Measurements from ENCODE around the gene PHACTR3. TPM values are rescaled to one million over a fixed set of nuclear protein-coding genes. Genes with fewer than 3 reads are reported as not detected.

Gene PHACTR3
- total RNA-seq, 2 experiments from 2014 or later: not detected

DNA sequence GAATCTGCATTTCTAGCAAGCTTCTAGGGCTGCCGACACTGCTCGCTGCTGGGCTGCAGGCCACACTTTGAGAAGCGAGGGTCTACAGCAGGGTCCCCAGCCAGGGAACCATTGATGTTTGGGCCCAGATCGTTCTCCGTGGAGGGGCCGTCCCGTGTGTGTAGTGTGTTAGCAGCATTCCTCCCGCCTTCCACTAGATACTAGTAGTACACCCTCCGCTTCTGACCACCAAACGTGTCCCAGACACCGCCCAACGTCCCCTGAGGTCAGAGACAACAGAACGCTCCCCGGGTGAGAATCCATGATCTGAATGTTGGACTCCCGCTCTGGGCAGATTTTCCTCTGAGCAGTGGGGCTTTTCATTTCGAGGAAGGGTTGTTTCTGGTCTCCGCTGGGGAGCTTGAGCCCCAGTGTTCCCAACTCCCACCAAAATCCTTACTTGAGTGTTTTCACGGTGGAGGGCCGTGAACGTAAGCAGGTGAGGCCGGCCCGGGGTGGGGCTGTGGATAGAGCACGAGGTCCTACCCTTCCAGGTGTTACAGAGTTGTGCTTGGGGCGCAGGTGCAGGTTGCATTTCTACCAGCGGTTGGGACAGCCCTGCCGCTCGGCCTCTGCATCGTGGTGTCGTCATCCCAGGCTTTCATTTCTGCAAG is 204.5 kb downstream of the PHACTR3 start:
- DNase-seq (no peak), ATAC-seq (no peak)
- ChIA-PET CTCF (no interaction called here), POLR2A (no interaction called here)
- no peaks in the 10 kb centered on the region for H3K9me3 Mint-ChIP-seq
- H3K4me1 Mint-ChIP-seq (ENCODE audit: low read depth): no peaks in the 10 kb centered on the region
- H3K27ac Mint-ChIP-seq: no peak overlapping the region
- H3K36me3 Mint-ChIP-seq (ENCODE audit: low read depth): no peaks in the 10 kb centered on the region
- H3K27me3 Mint-ChIP-seq: peaks cover 2% of the 10 kb centered on the region
- no peak overlapping the region for H3K4me3 Mint-ChIP-seq
- intact Hi-C loops (cut with micrococcal nuclease): no loop called here
- TF ChIP-seq, protein P1, sequence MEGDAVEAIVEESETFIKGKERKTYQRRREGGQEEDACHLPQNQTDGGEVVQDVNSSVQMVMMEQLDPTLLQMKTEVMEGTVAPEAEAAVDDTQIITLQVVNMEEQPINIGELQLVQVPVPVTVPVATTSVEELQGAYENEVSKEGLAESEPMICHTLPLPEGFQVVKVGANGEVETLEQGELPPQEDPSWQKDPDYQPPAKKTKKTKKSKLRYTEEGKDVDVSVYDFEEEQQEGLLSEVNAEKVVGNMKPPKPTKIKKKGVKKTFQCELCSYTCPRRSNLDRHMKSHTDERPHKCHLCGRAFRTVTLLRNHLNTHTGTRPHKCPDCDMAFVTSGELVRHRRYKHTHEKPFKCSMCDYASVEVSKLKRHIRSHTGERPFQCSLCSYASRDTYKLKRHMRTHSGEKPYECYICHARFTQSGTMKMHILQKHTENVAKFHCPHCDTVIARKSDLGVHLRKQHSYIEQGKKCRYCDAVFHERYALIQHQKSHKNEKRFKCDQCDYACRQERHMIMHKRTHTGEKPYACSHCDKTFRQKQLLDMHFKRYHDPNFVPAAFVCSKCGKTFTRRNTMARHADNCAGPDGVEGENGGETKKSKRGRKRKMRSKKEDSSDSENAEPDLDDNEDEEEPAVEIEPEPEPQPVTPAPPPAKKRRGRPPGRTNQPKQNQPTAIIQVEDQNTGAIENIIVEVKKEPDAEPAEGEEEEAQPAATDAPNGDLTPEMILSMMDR (IDR thresholded peaks at IDR 0.05): no peak

DNA sequence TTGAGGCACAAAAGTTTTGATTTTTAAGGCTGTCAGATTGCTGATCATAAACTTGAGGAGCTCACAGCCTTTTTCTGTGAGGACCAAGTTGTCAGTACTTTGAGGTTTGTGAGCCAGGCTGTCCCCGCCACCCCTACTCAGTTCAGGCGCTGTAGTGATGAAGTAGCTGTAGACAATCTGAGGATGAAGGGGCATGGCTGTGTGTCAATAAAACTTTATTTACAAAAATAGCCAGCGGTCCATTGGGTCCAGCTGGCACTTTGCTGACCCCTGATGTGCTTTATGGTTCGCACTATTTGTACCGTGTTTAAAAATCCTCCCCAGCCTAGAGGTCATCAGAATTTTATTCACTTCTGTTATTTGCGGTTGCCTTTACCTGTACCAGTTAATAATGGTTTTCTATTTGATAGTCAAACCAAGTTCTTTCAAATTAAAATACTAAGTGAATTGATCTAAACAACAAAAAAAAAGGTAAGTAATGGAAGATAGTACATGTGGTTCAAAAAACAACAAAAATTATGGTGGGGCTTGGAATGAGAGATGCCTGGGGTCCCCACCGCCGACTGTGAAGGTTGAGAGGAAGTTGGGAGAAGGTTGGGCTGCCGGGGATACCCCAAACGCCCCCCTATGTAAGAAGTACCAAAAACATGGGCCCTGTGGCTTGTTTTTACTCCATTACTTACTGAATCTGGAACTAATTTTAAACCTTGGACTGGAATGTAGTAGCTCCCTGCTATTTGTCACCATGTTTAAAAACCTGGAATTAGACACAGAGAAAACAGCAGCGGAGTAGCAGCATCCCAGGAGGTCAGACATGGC is 205.5 kb downstream of the PHACTR3 start:
- Mint-ChIP-seq H3K27ac (no peak overlapping the region), H3K27me3 (no peaks in the 10 kb centered on the region), H3K4me3 (no peak overlapping the region), H3K4me1 (ENCODE audit: low read depth) (no peaks in the 10 kb centered on the region), H3K9me3 (no peaks in the 10 kb centered on the region), H3K36me3 (ENCODE audit: low read depth) (no peaks in the 10 kb centered on the region)
- intact Hi-C loops (cut with micrococcal nuclease): no loop called here
- ChIA-PET POLR2A (no interaction called here), CTCF (no interaction called here)
- ATAC-seq: no peak
- DNase-seq: no peak
- TF ChIP-seq, protein P1 (IDR thresholded peaks at IDR 0.05): no peak

DNA sequence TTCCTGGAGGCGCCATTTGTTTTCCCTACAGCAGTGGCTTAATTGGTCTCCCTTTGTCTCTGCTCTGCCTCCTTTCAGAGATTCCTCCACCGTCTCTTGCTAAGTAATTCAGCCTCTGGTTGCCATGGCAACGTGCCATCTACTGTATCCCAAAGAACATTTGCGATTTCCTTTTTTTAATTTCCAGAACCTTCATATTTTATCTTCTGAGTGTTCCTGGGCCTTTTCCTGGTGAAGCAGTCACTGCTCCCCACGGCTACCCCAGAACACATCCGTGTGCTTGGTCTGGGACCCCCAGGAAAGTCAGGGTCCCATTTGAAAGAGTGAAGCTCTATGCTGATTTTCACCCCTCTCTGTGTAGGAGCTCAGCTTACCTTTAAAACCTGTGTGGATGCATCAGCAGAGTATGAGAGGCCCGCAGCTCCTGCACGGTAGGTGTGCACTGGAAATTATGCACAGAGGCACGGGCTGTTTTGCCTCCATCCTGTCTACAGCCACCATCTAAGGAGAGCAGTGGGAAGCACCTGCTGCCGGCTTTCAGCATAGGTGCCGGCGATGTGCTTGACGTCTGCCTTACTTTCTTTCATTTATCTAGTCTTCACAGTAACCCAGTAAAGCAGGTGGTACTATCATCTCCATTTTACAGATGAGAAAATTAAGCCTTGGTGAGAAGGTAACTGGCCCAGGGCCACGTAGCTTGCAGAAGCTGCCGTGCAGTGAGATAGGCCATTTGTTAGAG is 206.3 kb downstream of the PHACTR3 start:
- DNase-seq (no peak), ATAC-seq (no peak)
- no peaks in the 10 kb centered on the region for H3K36me3 Mint-ChIP-seq (ENCODE audit: low read depth)
- intact Hi-C loops (cut with micrococcal nuclease): no loop called here
- no peak overlapping the region for H3K27ac Mint-ChIP-seq
- ChIA-PET CTCF (no interaction called here), POLR2A (no interaction called here)
- H3K4me3 Mint-ChIP-seq: no peak overlapping the region
- H3K27me3 Mint-ChIP-seq: no peaks in the 10 kb centered on the region
- TF ChIP-seq, protein P1 (IDR thresholded peaks at IDR 0.05): no peak
- no peaks in the 10 kb centered on the region for H3K4me1 Mint-ChIP-seq (ENCODE audit: low read depth)
- no peaks in the 10 kb centered on the region for H3K9me3 Mint-ChIP-seq

DNA sequence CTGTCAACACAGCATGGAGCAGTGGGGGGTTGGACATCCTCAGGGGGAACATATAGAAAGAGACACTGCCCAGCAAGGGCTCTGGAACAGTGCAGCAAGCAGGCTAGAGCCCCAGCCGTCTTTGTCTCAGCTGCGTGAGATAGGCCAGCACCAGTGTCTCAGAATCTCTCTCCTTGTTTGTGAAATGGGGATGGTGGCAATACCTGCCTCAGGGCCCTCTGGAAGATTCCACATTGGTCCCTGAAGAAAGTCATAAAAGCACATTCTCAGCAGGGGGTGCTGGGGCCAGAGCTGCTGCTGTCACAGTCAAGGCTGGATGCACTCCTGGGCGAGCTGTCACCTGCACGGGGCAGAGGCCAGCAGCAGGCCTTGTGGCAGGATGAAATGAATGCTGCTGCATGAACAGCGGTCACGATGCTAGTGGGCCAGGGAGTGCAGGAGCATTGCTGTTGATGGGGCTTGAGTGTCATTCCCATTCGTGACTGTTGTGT is 207.4 kb downstream of the PHACTR3 start:
- H3K9me3 Mint-ChIP-seq: no peaks in the 10 kb centered on the region
- no peak overlapping the region for H3K4me3 Mint-ChIP-seq
- H3K27ac Mint-ChIP-seq: no peak overlapping the region
- H3K36me3 Mint-ChIP-seq (ENCODE audit: low read depth): no peaks in the 10 kb centered on the region
- peaks cover 3% of the 10 kb centered on the region for H3K27me3 Mint-ChIP-seq
- intact Hi-C loops (cut with micrococcal nuclease): no loop called here
- TF ChIP-seq, protein P1 (IDR thresholded peaks at IDR 0.05): no peak
- DNase-seq: no peak
- ChIA-PET POLR2A (no interaction called here), CTCF (no interaction called here)
- ATAC-seq: no peak
- no peaks in the 10 kb centered on the region for H3K4me1 Mint-ChIP-seq (ENCODE audit: low read depth)

All from activated CD8-positive, alpha-beta T cell treated with anti-CD3 and anti-CD28 coated beads for 36 hours (primary cell).